Right ventricle myocardium inferior (tissue), 1 donor: ENCODE results near the gene RRP12. TPM values are rescaled to one million over a fixed set of nuclear protein-coding genes. Genes with fewer than 3 reads are reported as not detected.
"Not testable (repeated sequence)": the region's sequence is repeated elsewhere in the genome, so short reads cannot be mapped to it uniquely, and the experiment has no call there.

ENCODE experiments used
- ATAC-seq: fragments of 200-7000 bp; cut with Tn5 transposase; one replicate; pipeline ENCODE4 v1.9.1; 2020; ENCODE audit warnings: mild to moderate bottlenecking, moderate library complexity
- DNase-seq: peaks from one replicate; pipeline ENCODE4 v3.0.0; 2021; ENCODE audit errors: missing footprints
- intact Hi-C: fragments of 100-400 bp; cut with DNase I; formaldehyde crosslinking; loops from one replicate; pipeline ENCODE4 v1.11.0; 2022
- long read RNA-seq: library from polyadenylated mRNA; unstranded; transcript quantifications from one replicate; pipeline ENCODE4 v2.0.0, GENCODE V29; 2021
- total RNA-seq: library from RNA; stranded (reverse); fragmentation: NEBNext Ultra II Directional; extraction: Animal tissue kit (Norgen Biotek cat#: 25700); gene quantifications from one replicate; pipeline ENCODE4 v1.2.1, GENCODE V29; 2021
- donor health status: DM: no; HTN: yes; CAD: no; lungs with severe emphysema.

RRP12 gene
- total RNA-seq = 13.8 TPM
- long read RNA-seq, full-length matches to known transcripts = 2 of 16 reads
- long read RNA-seq, partial matches to known transcripts = 13 of 16 reads
- long read RNA-seq, other reads (novel, unspliced or antisense) = 1 of 16 reads

GRCh38 chr10:97400665-97401454 lies at the start of gene RRP12:
RRP12 (minus strand) TSS chr10:97401340; CDS start chr10:97401231, 109 bp downstream.
- DNase-seq (peak; percentile 83), ATAC-seq (peak; percentile 98)
- intact Hi-C loops = loop anchor here (10.0 kb wide), 1 partner anchor 214 kb away; no protein-coding TSS in a partner anchor

GRCh38 chr10:97450828-97451227 lies 49.7 kb upstream of the RRP12 start:
- intact Hi-C loops = no loop called here
- ATAC-seq (no peak), DNase-seq (no peak)

GRCh38 chr10:97445722-97446639 lies 44.8 kb upstream of the RRP12 start, which contains the start of the genes EXOSC1 and ZDHHC16:
EXOSC1 (minus strand) TSS chr10:97446006; CDS start chr10:97445985, 21 bp downstream.
ZDHHC16 (plus strand) TSS chr10:97446175; CDS start chr10:97451676, 5,501 bp downstream.
- ATAC-seq (peak; percentile 99), DNase-seq (peak; percentile 94)
- intact Hi-C loops = no loop called here

- no peak for ATAC-seq
- no peak for DNase-seq
- intact Hi-C loops = no loop called here
Measured at GRCh38 chr10:97445357-97445721, 44.2 kb upstream of the RRP12 start.

- ATAC-seq (no peak), DNase-seq (no peak)
- intact Hi-C loops = no loop called here
Measured at GRCh38 chr10:97444212-97444611, 43.1 kb upstream of the RRP12 start.

GRCh38 chr10:97442277-97442676 lies 41.1 kb upstream of the RRP12 start:
- DNase-seq = no peak
- ATAC-seq = no peak
- intact Hi-C loops = no loop called here

GRCh38 chr10:97435211-97435610 lies 34.1 kb upstream of the RRP12 start:
- intact Hi-C loops = no loop called here
- ATAC-seq (no peak), DNase-seq (no peak)

GRCh38 chr10:97434557-97434956 lies 33.4 kb upstream of the RRP12 start:
- intact Hi-C loops = no loop called here
- ATAC-seq (no peak), DNase-seq (no peak)

GRCh38 chr10:97434055-97434454 lies 32.9 kb upstream of the RRP12 start:
- ATAC-seq = no peak
- intact Hi-C loops = no loop called here
- no peak for DNase-seq

GRCh38 chr10:97428572-97428981 lies 27.4 kb upstream of the RRP12 start:
- no peak for ATAC-seq
- intact Hi-C loops = loop anchor here (5.0 kb wide), 1 partner anchor 69 kb away; the partner anchor contains the start of genes MMS19 and UBTD1
- no peak for DNase-seq

- DNase-seq = no peak
- intact Hi-C loops = loop anchor here (5.0 kb wide), 1 partner anchor 70 kb away; the partner anchor contains the start of genes MMS19 and UBTD1
- no peak for ATAC-seq
Measured at GRCh38 chr10:97427571-97428179, 26.5 kb upstream of the RRP12 start.

- intact Hi-C loops = loop anchor here (5.0 kb wide), 1 partner anchor 70 kb away; the partner anchor contains the start of genes MMS19 and UBTD1
- ATAC-seq = no peak
Measured at GRCh38 chr10:97426776-97427570, 25.8 kb upstream of the RRP12 start.

GRCh38 chr10:97425964-97426775 lies 25.0 kb upstream of the RRP12 start, which contains the start of gene PGAM1:
PGAM1 (plus strand) TSS chr10:97426191; CDS start chr10:97426308, 117 bp downstream.
- ATAC-seq = peak; percentile 98
- intact Hi-C loops = loop anchor here (5.0 kb wide), 1 partner anchor 71 kb away; the partner anchor contains the start of genes MMS19 and UBTD1
- peak; percentile 97 for DNase-seq

More at GRCh38 chr10:97426776-97427570, 25.8 kb upstream of the RRP12 start:
- DNase-seq = peak; percentile 59

- ATAC-seq, DNase-seq, intact Hi-C loops: not testable (repeated sequence)
Measured at GRCh38 chr10:97423757-97424098, 22.6 kb upstream of the RRP12 start.

- no peak for ATAC-seq
Measured at GRCh38 chr10:97416565-97416964, 15.4 kb upstream of the RRP12 start.

GRCh38 chr10:97412891-97413304 lies 11.8 kb upstream of the RRP12 start:
- ATAC-seq (no peak), DNase-seq (no peak)
- intact Hi-C loops = no loop called here

More at GRCh38 chr10:97416565-97416964, 15.4 kb upstream of the RRP12 start:
- DNase-seq = no peak
- intact Hi-C loops = no loop called here

- no peak for ATAC-seq
- intact Hi-C loops = no loop called here
Measured at GRCh38 chr10:97411406-97411805, 10.3 kb upstream of the RRP12 start.

More at GRCh38 chr10:97411406-97411805, 10.3 kb upstream of the RRP12 start:
- no peak for DNase-seq
